ENCODE results near the gene CDC5L.

Gene CDC5L

DNA sequence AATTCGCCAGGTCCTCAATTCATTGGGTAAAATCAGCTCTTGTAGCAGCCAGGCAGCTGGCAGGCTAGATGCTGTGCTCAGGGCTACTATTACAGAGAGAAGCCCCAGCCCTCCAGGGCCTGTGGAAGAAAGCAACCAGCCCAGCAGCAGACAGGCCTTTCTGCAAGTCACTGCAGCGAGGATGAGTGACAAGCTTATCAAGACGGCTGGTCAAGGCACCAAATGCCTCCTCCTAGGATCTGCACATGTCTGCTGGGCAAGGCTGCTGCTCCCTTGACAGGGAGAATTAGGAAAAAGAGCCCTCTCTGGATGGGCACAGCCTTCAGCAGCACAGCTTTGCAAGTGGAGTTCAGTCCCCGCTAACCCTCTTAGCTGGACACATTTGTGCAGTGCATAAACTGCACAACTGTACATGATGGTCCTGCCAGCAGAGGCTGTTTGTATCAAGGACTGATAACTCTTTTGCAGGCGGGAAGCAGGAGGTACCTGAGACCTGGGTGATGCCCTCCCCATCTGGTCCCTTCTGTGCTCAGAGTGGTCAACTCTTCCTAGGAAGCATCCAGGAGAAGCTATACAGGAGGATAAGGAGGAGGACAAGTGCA lies 89.9 kb downstream of the CDC5L start:
- no peak for DNase-seq

DNA sequence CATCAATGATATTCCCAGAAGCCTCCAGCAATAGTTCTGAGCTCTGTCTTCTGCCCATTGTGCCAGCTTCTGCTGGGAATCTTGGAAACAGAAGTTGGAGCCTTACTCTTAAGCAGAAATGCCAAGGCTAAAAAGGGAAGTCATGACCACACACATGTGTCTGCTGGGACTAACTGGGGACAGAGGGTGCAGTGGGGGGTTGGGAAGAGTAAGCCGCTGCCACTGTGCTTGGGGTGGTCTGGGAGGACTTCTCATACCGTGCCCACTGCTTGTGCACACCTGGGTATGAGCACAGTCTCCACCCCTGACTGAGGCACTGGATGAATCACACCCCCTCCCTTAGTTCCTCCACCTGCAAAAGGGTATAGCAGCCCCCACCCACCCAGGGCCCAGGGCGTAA lies 90.7 kb downstream of the CDC5L start:
- DNase-seq, result no peak

GRCh38 chr6:44478591-44479254 lies 91.2 kb downstream of the CDC5L start:
- no peak for DNase-seq

GRCh38 chr6:44480097-44480541 lies 92.6 kb downstream of the CDC5L start:
- no peak for DNase-seq

- DNase-seq, result no peak
Measured at GRCh38 chr6:44481056-44481455, 93.5 kb downstream of the CDC5L start.

DNA sequence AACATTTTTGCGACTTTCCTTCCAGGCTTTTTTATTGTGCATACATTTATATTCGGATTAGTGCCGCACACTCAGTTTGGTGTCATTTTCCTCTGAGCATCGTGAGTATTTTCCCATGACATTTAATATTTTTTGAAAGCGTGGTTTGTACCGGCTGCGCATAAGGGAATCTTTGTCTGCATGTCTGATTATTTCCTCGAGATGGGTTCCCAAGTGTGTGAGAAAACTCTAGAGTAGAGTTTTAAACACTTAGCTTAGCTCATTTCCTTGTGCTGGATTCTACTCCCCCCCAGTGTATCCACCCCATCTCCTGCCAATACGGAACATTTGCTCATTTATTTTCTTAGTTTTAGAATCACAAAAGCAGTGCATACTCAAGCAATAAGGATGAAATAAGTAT lies 94.3 kb downstream of the CDC5L start:
- DNase-seq, result no peak

DNA sequence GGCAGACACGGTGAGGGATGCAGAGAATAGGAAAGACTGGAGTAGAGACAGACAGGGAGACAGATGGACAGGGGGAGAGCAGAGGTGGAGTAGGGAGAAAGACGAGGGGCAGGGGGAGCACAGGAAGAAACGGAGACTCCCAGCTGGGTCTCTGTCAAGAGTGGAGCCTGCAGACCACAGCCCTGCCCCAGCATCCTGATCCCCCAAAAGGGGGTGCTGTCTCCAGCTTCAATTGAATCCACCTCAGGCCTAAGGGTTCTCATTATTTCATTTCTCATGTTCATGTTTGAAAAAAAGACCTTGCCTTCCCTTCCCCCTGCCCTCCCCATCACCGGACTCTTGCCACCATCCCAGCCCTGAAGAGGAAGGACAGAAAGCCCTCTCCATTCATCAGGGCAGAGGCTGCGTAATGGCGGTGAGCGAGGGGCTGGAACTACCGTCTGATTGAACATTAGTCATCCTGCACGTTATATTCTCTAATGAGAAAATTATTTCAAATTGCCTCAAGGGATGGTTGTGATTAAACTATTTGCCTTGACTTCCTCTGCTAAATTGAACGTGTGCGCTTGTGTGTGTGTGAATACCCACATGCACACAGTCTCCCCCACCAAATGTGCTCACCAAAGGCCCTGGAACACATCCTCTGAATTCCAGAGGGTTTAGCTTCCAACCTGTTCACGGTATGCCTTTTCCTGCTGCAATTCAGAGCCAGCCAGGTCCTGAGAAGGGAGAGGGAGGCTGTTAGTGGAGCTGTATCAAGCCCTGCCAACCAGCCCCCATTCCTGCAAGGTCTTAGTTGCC lies 98.3 kb downstream of the CDC5L start:
- no peak for DNase-seq

- DNase-seq, result no peak
Measured at GRCh38 chr6:44487002-44487401, 99.5 kb downstream of the CDC5L start.

DNA sequence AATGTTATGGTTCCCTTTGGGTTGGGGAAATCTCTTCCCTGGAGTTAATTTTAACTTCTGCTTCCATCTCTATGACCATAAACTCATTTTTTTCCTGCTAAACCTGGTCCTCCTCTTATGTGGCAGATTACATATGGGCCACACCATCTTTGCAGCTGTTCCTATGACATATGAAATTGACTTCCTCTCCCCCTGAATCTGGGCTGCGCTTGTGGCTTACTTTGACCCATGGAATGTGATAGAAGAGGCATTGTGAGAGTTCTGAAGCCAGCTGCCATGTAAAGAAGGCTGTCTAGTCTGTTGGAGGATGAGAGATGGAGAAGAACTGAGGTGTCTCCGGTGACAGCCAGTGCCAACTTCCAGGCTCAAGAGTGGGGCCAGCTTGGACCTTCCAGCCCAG lies 100.1 kb downstream of the CDC5L start:
- no peak for DNase-seq

DNA sequence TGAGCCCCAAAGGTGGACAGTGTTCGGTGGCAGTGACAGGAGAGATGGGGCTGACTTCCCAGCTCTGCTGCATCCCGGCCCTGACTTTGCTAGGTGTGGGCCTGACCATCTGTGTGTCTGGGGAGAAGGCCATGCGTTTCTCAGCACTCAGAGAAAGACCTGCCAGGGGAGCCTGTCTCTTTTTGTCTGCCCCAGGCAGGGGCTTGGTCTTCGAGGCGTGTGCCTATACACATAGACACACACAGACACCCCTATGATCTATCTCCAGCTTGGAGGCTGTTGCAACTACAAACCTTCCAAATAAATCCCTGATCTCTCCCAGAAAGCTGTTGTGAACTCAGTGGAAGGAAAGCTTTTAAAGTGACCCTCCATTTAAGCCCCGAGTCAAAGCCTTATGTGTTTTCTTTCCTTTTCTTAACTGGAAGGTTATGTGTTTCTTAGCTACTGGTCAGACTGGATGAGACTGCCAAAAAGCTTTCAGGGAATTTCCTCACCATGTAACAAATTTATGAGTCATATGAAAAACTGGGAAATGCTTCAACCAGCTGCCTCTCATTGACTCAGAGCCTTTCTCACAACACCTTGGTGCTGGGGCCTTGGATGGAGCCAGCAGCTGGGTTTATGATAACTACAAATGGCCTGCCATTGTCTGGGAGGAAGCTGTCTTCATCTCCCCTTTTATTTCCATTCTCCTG lies 102.6 kb downstream of the CDC5L start:
- no peak for DNase-seq

GRCh38 chr6:44493132-44493531 lies 105.6 kb downstream of the CDC5L start:
- DNase-seq, result no peak

DNA sequence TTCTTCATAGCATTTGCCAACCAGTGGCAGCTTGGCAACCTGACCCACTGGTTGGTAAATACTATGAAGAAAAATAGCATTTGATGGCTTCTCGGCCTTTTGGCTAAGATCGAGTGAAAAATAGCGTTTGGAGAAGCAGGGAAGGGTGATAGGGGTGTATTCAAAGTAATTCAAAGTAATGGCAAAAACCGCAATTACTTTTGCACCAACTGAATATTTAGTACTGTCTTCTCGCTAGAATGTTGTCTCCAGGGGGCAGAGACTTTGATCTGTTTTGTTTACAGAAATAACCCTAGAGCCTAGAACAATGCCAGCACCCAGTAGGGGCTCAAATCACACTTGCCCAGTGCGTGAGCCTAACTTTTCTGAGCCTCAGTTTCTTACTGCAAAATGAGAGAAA lies 106.1 kb downstream of the CDC5L start:
- DNase-seq, result no peak

GRCh38 chr6:44494011-44494501 lies 106.5 kb downstream of the CDC5L start:
- DNase-seq, result no peak

GRCh38 chr6:44495036-44495901 lies 107.8 kb downstream of the CDC5L start:
- DNase-seq, result no peak

- DNase-seq, result no peak
Measured at GRCh38 chr6:44496665-44497369, 109.3 kb downstream of the CDC5L start.

- no peak for DNase-seq
Measured at GRCh38 chr6:44497807-44498206, 110.3 kb downstream of the CDC5L start.

GRCh38 chr6:44498436-44498835 lies 110.9 kb downstream of the CDC5L start:
- no peak for DNase-seq

DNA sequence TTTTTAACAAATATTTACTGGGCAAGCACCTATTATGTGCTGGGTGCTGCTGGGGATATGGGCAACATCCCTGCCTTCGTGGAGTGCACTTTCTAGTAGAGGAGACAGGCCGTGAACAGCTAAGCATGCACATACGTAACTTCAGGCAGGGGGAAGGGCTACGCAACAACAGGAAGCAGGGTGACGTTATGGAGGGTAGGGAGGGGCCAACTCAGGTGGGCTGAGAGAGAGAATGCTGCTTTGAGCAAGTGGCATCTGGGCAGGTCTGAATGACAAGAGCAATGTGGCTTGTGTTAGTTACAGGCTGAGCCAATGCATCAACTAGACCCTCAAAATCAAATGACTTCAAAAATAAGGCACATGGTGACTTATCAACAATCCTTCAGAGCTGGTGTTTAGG lies 112.1 kb downstream of the CDC5L start:
- no peak for DNase-seq
